ENCODE measurements around the gene EPHB2. TPM values are rescaled to one million over a fixed set of nuclear protein-coding genes. Genes with fewer than 3 reads are reported as not detected.

The EPHB2 gene
- total RNA-seq, 6 experiments from 2014 or later: 13.1 to 36.4 (median 30.9) TPM

DNA sequence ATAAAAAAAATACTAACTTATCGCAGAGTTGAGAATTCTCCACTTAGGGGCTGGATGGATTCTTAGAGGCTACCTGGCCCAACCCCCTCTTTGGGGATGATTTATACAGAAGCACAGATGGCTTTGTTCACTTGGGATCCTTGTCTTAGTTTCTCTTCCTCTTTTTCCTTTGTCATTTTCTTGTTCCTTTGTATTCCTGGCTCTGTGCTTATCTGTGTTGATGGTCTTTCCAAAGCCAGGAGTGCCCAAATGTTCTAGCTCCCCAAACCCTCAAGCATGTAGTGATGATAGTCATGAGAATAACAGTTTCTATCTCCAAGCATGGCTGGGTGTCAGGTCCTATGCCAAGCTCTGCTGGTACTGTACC lies 27.4 kb downstream of the EPHB2 start:
- Mint-ChIP-seq H3K36me3 (ENCODE audit: low read depth) (no peaks in the 10 kb centered on the region), H3K4me1 (ENCODE audit: low read depth) (peaks cover 47% of the 10 kb centered on the region), H3K27me3 (ENCODE audit: insufficient read depth) (peaks cover 6% of the 10 kb centered on the region), H3K9me3 (no peaks in the 10 kb centered on the region), H3K4me3 (no peak overlapping the region), H3K27ac (no peak overlapping the region)
- DNase-seq: no peak
- TF ChIP-seq, protein P1, sequence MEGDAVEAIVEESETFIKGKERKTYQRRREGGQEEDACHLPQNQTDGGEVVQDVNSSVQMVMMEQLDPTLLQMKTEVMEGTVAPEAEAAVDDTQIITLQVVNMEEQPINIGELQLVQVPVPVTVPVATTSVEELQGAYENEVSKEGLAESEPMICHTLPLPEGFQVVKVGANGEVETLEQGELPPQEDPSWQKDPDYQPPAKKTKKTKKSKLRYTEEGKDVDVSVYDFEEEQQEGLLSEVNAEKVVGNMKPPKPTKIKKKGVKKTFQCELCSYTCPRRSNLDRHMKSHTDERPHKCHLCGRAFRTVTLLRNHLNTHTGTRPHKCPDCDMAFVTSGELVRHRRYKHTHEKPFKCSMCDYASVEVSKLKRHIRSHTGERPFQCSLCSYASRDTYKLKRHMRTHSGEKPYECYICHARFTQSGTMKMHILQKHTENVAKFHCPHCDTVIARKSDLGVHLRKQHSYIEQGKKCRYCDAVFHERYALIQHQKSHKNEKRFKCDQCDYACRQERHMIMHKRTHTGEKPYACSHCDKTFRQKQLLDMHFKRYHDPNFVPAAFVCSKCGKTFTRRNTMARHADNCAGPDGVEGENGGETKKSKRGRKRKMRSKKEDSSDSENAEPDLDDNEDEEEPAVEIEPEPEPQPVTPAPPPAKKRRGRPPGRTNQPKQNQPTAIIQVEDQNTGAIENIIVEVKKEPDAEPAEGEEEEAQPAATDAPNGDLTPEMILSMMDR (IDR thresholded peaks at IDR 0.05): no peak

DNA sequence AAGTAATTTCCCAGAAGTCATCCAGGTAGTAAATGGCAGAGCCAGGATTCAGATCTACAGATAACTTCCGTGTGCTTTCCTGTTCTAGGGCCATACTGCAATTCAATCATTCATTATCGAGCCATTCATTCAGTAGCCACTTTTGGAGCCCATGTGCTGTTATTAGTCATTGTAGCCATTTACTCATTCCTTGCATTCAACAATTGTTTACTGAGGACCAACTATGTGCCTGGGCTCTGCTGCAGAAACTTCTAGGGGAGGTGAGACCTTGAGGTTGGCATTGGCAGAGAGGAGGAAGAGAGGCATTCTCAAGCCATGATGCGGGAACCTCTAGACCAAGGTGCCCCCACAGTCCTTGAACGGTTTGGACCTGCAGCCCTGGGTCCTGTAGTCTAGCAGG lies 27.9 kb downstream of the EPHB2 start:
- no peak overlapping the region for H3K4me3 Mint-ChIP-seq
- no peak for DNase-seq
- H3K27ac Mint-ChIP-seq: no peak overlapping the region
- peaks cover 6% of the 10 kb centered on the region for H3K27me3 Mint-ChIP-seq (ENCODE audit: insufficient read depth)
- H3K9me3 Mint-ChIP-seq: no peaks in the 10 kb centered on the region
- peaks cover 48% of the 10 kb centered on the region for H3K4me1 Mint-ChIP-seq (ENCODE audit: low read depth)
- TF ChIP-seq, protein P1 (IDR thresholded peaks at IDR 0.05): no peak
- no peaks in the 10 kb centered on the region for H3K36me3 Mint-ChIP-seq (ENCODE audit: low read depth)

- Mint-ChIP-seq H3K36me3 (ENCODE audit: low read depth) (no peaks in the 10 kb centered on the region), H3K4me1 (ENCODE audit: low read depth) (peaks cover 55% of the 10 kb centered on the region), H3K9me3 (no peaks in the 10 kb centered on the region), H3K27ac (peak overlapping the region; percentile 91), H3K4me3 (peak overlapping the region; percentile 68), H3K27me3 (ENCODE audit: insufficient read depth) (peaks cover 6% of the 10 kb centered on the region)
- DNase-seq: peak; percentile 87
- TF ChIP-seq, protein P1 (IDR thresholded peaks at IDR 0.05): no peak
Observed at GRCh38 chr1:22739648-22740385, 29.2 kb downstream of the EPHB2 start.

- H3K36me3 Mint-ChIP-seq (ENCODE audit: low read depth): no peaks in the 10 kb centered on the region
- H3K4me3 Mint-ChIP-seq: no peak overlapping the region
- peaks cover 4% of the 10 kb centered on the region for H3K27me3 Mint-ChIP-seq (ENCODE audit: insufficient read depth)
- no peak for DNase-seq
- TF ChIP-seq, protein P1 (IDR thresholded peaks at IDR 0.05): no peak
- 0 out of 2 replicates have a peak overlapping the region, but pooled peaks have one; percentile 36 for H3K27ac Mint-ChIP-seq
- H3K9me3 Mint-ChIP-seq: no peaks in the 10 kb centered on the region
- H3K4me1 Mint-ChIP-seq (ENCODE audit: low read depth): peaks cover 50% of the 10 kb centered on the region
Observed at GRCh38 chr1:22741118-22741517, 30.5 kb downstream of the EPHB2 start.

DNA sequence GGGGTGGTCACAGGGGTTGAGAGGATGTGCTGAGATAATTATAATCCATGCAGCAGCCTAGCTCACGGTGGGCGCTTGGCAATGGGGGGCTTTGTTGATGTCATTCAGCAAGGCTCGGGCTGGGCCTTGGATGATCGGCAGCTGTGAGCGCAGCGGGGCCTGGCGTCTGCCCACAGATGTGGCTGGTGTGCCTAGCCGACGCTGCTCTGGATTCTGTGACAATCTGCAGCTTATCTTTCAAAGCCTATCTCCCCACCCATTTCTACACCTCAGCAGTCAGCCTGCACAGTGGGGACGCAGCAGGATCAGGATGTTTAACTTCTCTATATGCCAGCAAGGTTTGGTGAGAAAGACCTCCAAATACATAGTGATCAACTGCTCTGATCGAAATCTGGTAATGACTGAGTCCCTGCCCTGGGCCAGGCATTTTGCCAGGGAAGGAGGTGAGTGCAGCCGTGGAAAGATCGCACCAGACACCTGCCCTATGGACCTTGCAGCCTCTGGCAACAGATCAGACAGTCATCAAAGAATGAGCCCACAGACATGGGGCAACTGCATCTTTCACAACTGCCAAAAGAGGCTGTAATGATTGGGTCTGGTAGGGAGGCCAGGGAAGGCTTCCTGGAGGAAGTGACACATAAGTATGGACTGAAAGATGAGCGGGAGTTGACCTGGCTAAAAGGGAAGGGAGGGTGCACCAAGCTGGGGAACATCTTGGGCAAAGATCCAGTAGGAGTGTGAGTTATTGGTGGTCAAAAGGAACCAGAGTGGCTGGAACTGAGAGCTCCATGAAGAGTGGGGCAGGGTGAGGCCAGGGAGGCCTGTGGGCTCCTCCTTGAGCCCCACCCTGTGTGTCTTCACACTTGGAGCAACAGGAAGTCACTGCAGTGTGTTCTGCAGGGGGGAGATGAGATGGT lies 35.3 kb downstream of the EPHB2 start:
- TF ChIP-seq, protein P1 (IDR thresholded peaks at IDR 0.05): no peak
- H3K4me3 Mint-ChIP-seq: peak overlapping the region; percentile 42
- peak; percentile 85 for DNase-seq
- H3K36me3 Mint-ChIP-seq (ENCODE audit: low read depth): no peaks in the 10 kb centered on the region
- peaks cover 58% of the 10 kb centered on the region for H3K4me1 Mint-ChIP-seq (ENCODE audit: low read depth)
- H3K27ac Mint-ChIP-seq: peak overlapping the region; percentile 52
- peaks cover 2% of the 10 kb centered on the region for H3K27me3 Mint-ChIP-seq (ENCODE audit: insufficient read depth)
- H3K9me3 Mint-ChIP-seq: no peaks in the 10 kb centered on the region
